Endodermal cell (in vitro differentiated cells): ENCODE results near the gene MMADHC. TPM values are rescaled to one million over a fixed set of nuclear protein-coding genes. Genes with fewer than 3 reads are reported as not detected.
A peak's percentile ranks its signal among the peaks of the same experiment; 100 is the strongest.
"Not testable (repeated sequence)": the region's sequence is repeated elsewhere in the genome, so short reads cannot be mapped to it uniquely, and the experiment has no call there.

Source experiments
- DNase-seq: peaks from one replicate; pipeline ENCODE4 v3.0.0-alpha.2; 2017
- H3K27ac ChIP-seq: 2 replicates; pipeline ENCODE4 v1.5.1; 2013; ENCODE audit warnings: mild to moderate bottlenecking, low read depth, low read length, moderate library complexity
- H3K27me3 ChIP-seq: 2 replicates; pipeline ENCODE4 v1.6.1; 2013; ENCODE audit warnings: mild to moderate bottlenecking, low read length, moderate library complexity; ENCODE audit not compliant: insufficient read depth, control insufficient read depth, poor library complexity, severe bottlenecking
- H3K36me3 ChIP-seq: 2 replicates; pipeline ENCODE4 v1.7.0; 2013; ENCODE audit warnings: mild to moderate bottlenecking, low read length, moderate library complexity; ENCODE audit not compliant: control insufficient read depth, insufficient read depth
- H3K4me1 ChIP-seq: one replicate; pipeline ENCODE4 v1.7.0; 2013; ENCODE audit warnings: low read length; ENCODE audit not compliant: control insufficient read depth, insufficient read depth
- H3K4me3 ChIP-seq: 2 replicates; pipeline ENCODE4 v1.5.1; 2013; ENCODE audit warnings: mild to moderate bottlenecking, low read length, moderate library complexity
- H3K9ac ChIP-seq: 2 replicates; pipeline ENCODE4 v1.6.1; 2013; ENCODE audit warnings: mild to moderate bottlenecking, low read length, moderate library complexity; ENCODE audit not compliant: poor library complexity, severe bottlenecking; ENCODE audit errors: extremely low read depth
- H3K9me3 ChIP-seq: 2 replicates; pipeline ENCODE4 v1.6.1; 2013; ENCODE audit warnings: mild to moderate bottlenecking, low read length, moderate library complexity; ENCODE audit not compliant: control insufficient read depth
- H3K27ac Mint-ChIP-seq: 2 replicates; pipeline ENCODE4 v1.8.0; 2020; ENCODE audit warnings: mixed read lengths
- H3K27me3 Mint-ChIP-seq: 2 replicates; pipeline ENCODE4 v1.8.0; 2021; ENCODE audit warnings: mild to moderate bottlenecking, mixed read lengths; ENCODE audit not compliant: insufficient read depth
- H3K36me3 Mint-ChIP-seq: 2 replicates; pipeline ENCODE4 v1.8.0; 2020; ENCODE audit warnings: low read depth, mixed read lengths
- H3K4me1 Mint-ChIP-seq: 2 replicates; pipeline ENCODE4 v1.8.0; 2020; ENCODE audit warnings: mixed read lengths
- H3K4me3 Mint-ChIP-seq: 2 replicates; pipeline ENCODE4 v1.8.0; 2020; ENCODE audit warnings: mild to moderate bottlenecking, moderate library complexity, mixed read lengths
- H3K9me3 Mint-ChIP-seq: 2 replicates; pipeline ENCODE4 v1.8.0; 2020; ENCODE audit warnings: mild to moderate bottlenecking, mixed read lengths
- CTCF ChIP-seq: fragments of 200-600 bp; sonication (generic); conservative IDR thresholded peaks from 2 replicates; pipeline ENCODE4 v1.5.0; 2021; ENCODE audit warnings: antibody characterized with exemption, mild to moderate bottlenecking
- WGBS, 2 experiments: methylation state at CpG; one replicate each; pipeline versions ENCODE4 v1.1.5 to v1.1.7; 2013; ENCODE audit warnings: missing lambda C conversion rate in 2 of 2, mixed read lengths in 1 of 2; ENCODE audit not compliant: insufficient coverage in 1 of 2, insufficient read length in 1 of 2; 5-methylcytosine and 5-hydroxymethylcytosine counted together
- total RNA-seq, 2 donors: library from RNA; stranded (reverse); fragmentation: NEBNext Ultra II Directional in 1 of 2; extraction: Animal tissue kit (Norgen Biotek cat#: 25700) in 1 of 2; gene quantifications; 2 replicates in 1 of 2; 3 replicates in 1 of 2; pipeline ENCODE4 v1.2.1, GENCODE V29; 2021

MMADHC gene
- total RNA-seq, 2 donors from 2014 or later: 105 to 108 TPM

- no peak for TF ChIP-seq CTCF
- Mint-ChIP-seq H3K36me3 (peaks cover 50% of the 10 kb centered on the region), H3K9me3 (no peaks in the 10 kb centered on the region), H3K4me1 (no peaks in the 10 kb centered on the region), H3K27ac (peak overlapping the region; percentile 24), H3K27me3 (no peaks in the 10 kb centered on the region), H3K4me3 (no peak overlapping the region)
- H3K27ac ChIP-seq: no peak overlapping the region
- H3K9ac ChIP-seq: no peak overlapping the region
- H3K4me3 ChIP-seq: no peak overlapping the region
- H3K4me1 ChIP-seq: no peaks in the 10 kb centered on the region
- H3K36me3 ChIP-seq: peaks cover 97% of the 10 kb centered on the region
- no peaks in the 10 kb centered on the region for H3K27me3 ChIP-seq
- no peaks in the 10 kb centered on the region for H3K9me3 ChIP-seq
- WGBS, 2 experiments: 90 to 96% methylated on average over 2 to 6 of the region's 6 CpGs
- no peak for DNase-seq
Observed at GRCh38 chr2:149572102-149572953, 15.2 kb downstream of the MMADHC start.

- no peak overlapping the region for H3K27ac ChIP-seq
- no peak overlapping the region for H3K9ac ChIP-seq
- peaks cover 55% of the 10 kb centered on the region for H3K36me3 ChIP-seq
- no peaks in the 10 kb centered on the region for H3K4me1 ChIP-seq
- H3K4me1 Mint-ChIP-seq: no peaks in the 10 kb centered on the region
- H3K9me3 ChIP-seq: no peaks in the 10 kb centered on the region
- H3K36me3 Mint-ChIP-seq: peaks cover 35% of the 10 kb centered on the region
- no peak for TF ChIP-seq CTCF
- WGBS, 2 experiments: 93 to 100% methylated on average over 2 to 3 of the region's 3 CpGs
- H3K4me3 Mint-ChIP-seq: no peak overlapping the region
- H3K27ac Mint-ChIP-seq: no peak overlapping the region
- no peak for DNase-seq
- H3K4me3 ChIP-seq: no peak overlapping the region
- H3K27me3 Mint-ChIP-seq: no peaks in the 10 kb centered on the region
- H3K9me3 Mint-ChIP-seq: no peaks in the 10 kb centered on the region
- no peaks in the 10 kb centered on the region for H3K27me3 ChIP-seq
Observed at GRCh38 chr2:149568138-149568537, 19.4 kb downstream of the MMADHC start.

GRCh38 chr2:149566652-149567051, 20.9 kb downstream of the MMADHC start:
- Mint-ChIP-seq H3K36me3 (peaks cover 22% of the 10 kb centered on the region), H3K27me3 (no peaks in the 10 kb centered on the region), H3K4me1 (no peaks in the 10 kb centered on the region), H3K4me3 (no peak overlapping the region), H3K27ac (no peak overlapping the region), H3K9me3 (no peaks in the 10 kb centered on the region)
- Histone ChIP-seq H3K36me3 (peaks cover 40% of the 10 kb centered on the region), H3K27ac (no peak overlapping the region), H3K4me1 (no peaks in the 10 kb centered on the region), H3K9me3 (no peaks in the 10 kb centered on the region), H3K9ac (no peak overlapping the region), H3K4me3 (no peak overlapping the region), H3K27me3 (no peaks in the 10 kb centered on the region)
- 91% methylated on average over 1 to 2 of the region's 2 CpGs for WGBS, 2 experiments
- no peak for DNase-seq
- TF ChIP-seq CTCF: no peak

GRCh38 chr2:149565625-149566024, 21.9 kb downstream of the MMADHC start:
- not testable (repeated sequence) for H3K27ac ChIP-seq, H3K9ac ChIP-seq, H3K27me3 Mint-ChIP-seq, H3K4me3 Mint-ChIP-seq, H3K27me3 ChIP-seq, H3K4me1 ChIP-seq, H3K4me3 ChIP-seq, H3K9me3 Mint-ChIP-seq, H3K4me1 Mint-ChIP-seq, H3K27ac Mint-ChIP-seq, DNase-seq, H3K9me3 ChIP-seq
- H3K36me3 ChIP-seq: peaks cover 33% of the 10 kb centered on the region
- peaks cover 22% of the 10 kb centered on the region for H3K36me3 Mint-ChIP-seq
- 93 to 95% methylated on average over 9 of the region's 9 CpGs for WGBS, 2 experiments
